Stimulated activated CD4-positive, alpha-beta T cell treated with anti-CD3 and anti-CD28 coated beads, Interleukin-1b, Interleukin-23, amount 100 ng/mL, for 4 hours (primary cell): ENCODE results near the gene KLF11.

Experiments used
- DNase-seq, 2 donors: peaks; one replicate each; pipeline ENCODE4 v3.0.0-alpha.2; 2020; ENCODE audit warnings: low read depth in 2 of 2

KLF11 gene

GRCh38 chr2:10043256-10043905, at the start of gene KLF11:
KLF11 (plus strand) TSS chr2:10043550; CDS start chr2:10043717, 167 bp downstream.
- DNase-seq = peak; percentile 69 to 78

DNA sequence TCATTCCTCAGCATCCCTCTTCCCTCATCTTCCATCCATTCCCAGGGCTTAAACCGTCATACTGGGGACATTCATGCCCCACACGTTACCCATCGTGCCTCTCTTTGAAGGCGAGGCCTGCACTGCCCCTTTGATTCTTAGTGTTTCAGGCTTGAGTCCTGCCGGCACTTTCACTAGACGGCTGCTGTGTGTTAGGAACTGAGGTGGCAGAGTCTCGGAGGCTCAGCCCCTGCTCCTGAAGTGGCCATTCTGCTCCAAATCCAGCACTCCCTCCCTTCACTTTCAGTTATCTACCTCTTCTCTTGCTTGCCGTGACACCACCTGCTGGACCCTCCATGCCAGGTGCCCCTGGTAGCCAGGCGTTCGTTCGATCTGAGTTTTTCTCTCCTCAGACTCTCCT, 48.9 kb upstream of the KLF11 start:
- DNase-seq = no peak

GRCh38 chr2:9995059-9995458, 48.3 kb upstream of the KLF11 start:
- DNase-seq = no peak

DNA sequence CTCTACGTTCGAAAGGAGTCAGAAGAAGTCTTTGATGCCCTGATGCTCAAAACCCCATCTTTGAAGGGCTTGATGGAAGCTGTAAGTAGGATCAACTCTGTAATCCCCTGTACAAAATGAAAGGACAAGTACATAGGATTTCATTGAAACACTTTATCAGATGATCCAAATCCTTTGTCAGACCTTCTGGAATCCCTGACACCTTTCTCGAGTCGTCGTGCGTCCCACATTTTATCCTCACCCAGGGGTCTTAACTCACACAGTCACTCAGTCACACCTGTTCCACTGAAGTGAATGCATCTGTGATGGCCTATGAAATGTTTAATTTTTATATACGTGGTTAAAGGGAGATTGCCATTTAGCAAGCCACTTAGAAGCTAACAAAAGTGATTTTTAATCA, 47.0 kb upstream of the KLF11 start:
- DNase-seq = no peak

- no peak for DNase-seq
Observed at GRCh38 chr2:9997936-9998335, 45.4 kb upstream of the KLF11 start.

GRCh38 chr2:9998916-9999654, 44.3 kb upstream of the KLF11 start:
- DNase-seq = no peak

DNA sequence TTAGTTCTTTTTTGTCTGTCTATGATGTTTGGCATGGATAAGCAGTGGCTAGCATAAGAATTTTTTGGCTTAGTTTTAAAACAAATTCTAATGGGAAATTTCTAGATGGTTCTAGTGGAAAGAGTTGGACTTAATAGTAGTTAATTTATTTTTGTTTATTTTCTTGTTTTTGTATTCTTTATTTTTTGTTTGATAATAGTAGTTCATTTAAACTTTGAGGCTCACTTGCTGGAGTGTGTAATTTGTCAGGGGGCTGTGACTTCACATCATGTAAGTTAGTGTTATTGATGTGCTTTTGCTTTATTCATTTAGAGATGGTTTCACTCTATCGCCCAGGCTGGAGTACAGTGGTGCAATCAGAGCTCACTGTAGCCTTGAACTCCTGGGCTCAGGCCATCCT, 43.7 kb upstream of the KLF11 start:
- no peak for DNase-seq

- DNase-seq = no peak
Observed at GRCh38 chr2:10000541-10000940, 42.8 kb upstream of the KLF11 start.

- no peak for DNase-seq
Observed at GRCh38 chr2:10001586-10001985, 41.8 kb upstream of the KLF11 start.

DNA sequence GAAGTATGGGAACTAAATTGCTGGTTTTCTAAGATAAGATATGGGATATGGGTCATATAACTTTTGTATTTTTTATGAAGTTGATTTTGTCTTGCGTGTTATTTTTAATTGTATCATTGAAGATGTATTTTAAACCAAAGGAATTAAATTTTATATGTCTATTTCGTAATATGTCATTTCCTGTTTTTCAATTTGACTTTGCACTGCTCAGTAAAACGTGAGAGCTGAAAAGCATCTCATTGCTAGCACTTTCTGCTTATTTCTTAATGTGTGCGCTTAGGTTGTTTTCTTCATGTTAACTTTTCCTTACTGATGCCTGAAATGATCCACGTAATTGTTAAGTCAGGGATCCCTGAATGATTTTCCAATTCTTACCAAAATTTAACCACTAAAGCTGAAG, 41.2 kb upstream of the KLF11 start:
- no peak for DNase-seq

GRCh38 chr2:10002681-10003080, 40.7 kb upstream of the KLF11 start:
- no peak for DNase-seq

- no peak for DNase-seq
Observed at GRCh38 chr2:10003206-10004125, 39.9 kb upstream of the KLF11 start.

GRCh38 chr2:10004401-10004800, 38.9 kb upstream of the KLF11 start:
- no peak for DNase-seq

DNA sequence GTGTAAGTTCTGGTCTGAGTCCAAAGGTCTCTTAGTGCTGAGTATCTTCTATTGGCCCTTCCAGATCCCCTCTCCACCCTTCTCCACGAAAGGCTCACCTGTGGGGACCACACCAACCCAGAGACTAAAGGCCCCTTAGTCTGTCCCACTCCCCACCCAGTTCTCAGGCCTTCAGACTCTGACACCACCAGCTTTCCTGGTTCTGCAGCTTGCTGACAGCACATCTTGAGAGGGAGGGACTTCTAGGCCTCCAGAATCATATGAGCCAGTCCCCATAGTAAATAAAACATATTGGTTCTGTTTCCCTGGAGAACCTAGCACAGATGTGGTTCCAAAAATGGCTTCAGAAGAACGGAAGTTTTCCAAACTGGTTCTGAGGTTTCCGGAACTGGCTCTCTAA, 38.5 kb upstream of the KLF11 start:
- no peak for DNase-seq

- DNase-seq = no peak
Observed at GRCh38 chr2:10005461-10006235, 37.7 kb upstream of the KLF11 start.

DNA sequence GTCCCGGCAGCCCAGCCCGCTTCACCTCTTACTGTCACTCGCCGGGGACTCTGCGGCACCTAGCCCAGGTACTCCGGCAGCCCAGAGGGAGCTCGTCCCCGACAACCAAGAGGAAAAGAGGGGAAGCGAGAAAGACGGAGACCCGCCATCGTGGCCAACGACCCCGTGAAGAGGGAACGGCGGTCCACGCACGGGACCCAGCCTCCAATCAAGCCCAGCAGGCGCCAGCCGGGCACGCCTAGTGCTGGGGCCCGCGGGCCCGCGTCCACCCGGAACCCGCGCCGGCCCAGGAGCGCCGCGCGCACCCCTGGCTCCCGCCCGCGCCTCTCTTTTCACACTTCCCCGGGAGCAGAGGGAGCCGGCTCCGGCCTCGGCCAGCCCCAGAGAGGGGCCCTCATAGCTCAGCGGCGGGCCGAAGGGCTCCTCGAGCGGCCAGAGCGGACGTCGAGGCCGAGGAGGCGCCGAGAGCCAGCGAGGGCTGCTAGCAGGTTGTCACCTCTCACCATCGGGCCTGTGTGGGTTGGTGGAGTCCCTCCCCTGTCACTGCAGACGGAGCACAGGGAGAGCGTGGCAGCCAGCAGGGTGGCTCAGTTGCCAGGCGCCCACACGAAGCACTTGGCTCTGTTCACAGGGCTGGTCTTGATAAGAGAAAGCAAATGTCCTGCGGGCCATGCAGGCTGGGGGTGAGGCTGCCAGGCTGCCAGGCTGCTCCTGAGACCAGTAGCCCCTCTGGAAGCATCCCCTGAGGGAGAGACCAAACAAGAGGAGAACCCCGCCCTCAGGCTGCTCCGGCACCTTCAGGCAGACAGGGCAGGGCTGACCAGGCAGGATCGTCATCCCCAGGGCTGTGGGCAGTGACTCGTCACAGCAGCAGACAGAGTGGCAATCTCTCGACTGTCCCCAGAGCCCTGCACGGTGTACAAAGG, 36.9 kb upstream of the KLF11 start:
- DNase-seq = no peak

- no peak for DNase-seq
Observed at GRCh38 chr2:10007435-10007834, 35.9 kb upstream of the KLF11 start.

DNA sequence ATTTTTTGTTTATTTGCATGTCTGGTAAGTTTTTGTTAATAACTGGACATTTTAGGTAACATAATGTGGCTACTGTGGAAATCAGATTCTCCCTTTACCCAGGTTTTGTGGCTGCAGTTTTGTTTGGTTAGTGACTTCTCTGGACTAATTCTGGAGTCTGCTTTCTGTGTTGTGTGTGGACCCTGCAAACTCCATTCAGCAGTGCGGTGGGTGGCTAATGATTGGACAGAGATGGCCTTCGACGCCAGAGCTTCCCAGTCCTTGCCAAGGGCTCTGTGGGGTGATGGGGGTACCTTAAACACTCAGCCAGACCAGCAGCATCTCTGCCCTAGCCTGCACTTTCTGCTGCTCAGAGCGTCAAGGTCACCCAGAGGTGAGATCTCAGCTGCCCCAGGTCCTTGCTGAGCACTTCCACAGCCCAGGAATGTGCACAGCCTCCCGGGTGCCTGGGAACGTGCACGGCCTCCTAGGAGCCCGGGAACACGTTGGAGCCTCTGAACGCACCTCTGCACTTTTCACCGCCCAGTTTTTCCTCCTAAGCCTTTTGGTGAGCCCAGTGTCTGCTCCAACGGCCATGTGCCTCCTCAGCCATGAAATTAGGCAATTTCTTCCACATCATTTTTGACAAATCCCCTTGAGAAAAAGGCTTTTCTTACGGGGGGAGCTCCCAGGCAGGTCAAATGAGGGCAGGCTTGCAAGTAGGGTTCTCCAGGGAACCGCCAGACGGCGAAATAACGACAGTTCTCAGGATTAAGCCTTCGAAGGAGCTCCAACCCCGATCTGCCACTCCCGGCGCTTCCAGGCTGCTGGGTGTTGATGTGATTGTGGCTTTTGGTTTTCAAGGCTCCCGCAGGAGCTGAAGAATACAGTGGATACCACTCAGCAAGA, 35.2 kb upstream of the KLF11 start:
- DNase-seq = no peak

- DNase-seq = no peak
Observed at GRCh38 chr2:10008809-10009176, 34.6 kb upstream of the KLF11 start.
